22Rv1 (cell line): ENCODE measurements around the gene RBM44.
"Not testable (repeated sequence)": the region's sequence is repeated elsewhere in the genome, so short reads cannot be mapped to it uniquely, and the experiment has no call there.

Experiments
- H3K27ac ChIP-seq: fragments of 450-650 bp; 2 replicates; pipeline ENCODE4 v1.5.1; 2017
- ZFX ChIP-seq: fragments of 450-650 bp; IDR thresholded peaks from 2 replicates; pipeline ENCODE4 v1.6.1; 2017; ENCODE audit warnings: antibody characterized with exemption, borderline replicate concordance
- TF ChIP-seq, protein P1 (sequence below): fragments of 450-650 bp; IDR thresholded peaks from 2 replicates; pipeline ENCODE4 v1.5.1; 2017; ENCODE audit warnings: mild to moderate bottlenecking

RBM44 gene

DNA sequence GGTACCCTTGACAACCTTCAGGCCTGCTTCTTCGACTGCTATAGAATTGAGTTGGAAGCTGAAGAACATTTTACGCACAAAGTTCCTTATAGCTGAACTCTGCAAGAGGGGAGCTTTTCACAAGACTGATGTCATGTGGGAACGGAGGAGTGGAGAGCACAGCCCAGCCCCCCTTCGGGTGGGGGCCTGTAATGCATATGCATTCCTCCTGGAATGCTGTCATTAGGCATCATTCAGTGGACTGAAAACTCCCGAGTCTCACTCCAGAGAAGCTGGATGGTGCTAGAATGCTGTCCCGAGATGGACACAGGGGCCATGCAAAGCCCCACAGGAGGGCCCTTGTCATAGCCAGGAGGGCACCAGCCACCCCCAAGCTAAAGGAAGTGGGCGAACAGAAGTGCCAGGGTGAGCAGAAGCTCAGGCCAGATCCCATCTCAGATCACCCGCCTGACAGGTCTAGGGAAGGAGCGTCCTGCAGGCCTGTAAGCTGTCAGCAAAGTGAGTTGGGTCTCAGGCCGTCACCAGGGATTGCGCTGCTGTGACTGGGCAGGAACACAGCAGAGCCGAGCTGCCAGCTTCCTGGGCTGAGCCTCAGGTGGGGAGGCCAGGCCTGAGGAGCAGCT lies 43.8 kb upstream of the RBM44 start:
- H3K27ac ChIP-seq: no peak overlapping the region
- TF ChIP-seq ZFX: no peak
- TF ChIP-seq, protein P1, sequence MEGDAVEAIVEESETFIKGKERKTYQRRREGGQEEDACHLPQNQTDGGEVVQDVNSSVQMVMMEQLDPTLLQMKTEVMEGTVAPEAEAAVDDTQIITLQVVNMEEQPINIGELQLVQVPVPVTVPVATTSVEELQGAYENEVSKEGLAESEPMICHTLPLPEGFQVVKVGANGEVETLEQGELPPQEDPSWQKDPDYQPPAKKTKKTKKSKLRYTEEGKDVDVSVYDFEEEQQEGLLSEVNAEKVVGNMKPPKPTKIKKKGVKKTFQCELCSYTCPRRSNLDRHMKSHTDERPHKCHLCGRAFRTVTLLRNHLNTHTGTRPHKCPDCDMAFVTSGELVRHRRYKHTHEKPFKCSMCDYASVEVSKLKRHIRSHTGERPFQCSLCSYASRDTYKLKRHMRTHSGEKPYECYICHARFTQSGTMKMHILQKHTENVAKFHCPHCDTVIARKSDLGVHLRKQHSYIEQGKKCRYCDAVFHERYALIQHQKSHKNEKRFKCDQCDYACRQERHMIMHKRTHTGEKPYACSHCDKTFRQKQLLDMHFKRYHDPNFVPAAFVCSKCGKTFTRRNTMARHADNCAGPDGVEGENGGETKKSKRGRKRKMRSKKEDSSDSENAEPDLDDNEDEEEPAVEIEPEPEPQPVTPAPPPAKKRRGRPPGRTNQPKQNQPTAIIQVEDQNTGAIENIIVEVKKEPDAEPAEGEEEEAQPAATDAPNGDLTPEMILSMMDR: no peak

DNA sequence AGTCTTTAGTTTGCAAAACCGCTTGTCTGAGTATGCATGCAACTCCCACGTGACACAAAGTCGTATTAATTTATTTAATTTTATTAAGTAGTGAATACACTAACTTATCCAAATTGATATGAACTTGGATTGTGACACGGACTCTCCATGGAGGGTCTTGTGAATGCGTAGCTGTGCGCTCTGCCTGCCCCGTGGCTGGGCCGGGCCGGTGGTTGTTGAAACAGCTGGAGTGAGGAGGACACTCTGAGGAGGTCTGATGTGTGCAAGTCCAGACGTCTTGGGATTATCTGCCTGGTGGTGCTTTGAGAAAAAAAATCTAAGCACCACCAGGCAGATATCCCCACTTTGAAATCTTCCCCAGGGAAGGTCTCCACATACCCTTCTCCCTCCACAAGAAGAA lies 41.0 kb upstream of the RBM44 start:
- no peak overlapping the region for H3K27ac ChIP-seq
- TF ChIP-seq ZFX: no peak
- TF ChIP-seq, protein P1: no peak

DNA sequence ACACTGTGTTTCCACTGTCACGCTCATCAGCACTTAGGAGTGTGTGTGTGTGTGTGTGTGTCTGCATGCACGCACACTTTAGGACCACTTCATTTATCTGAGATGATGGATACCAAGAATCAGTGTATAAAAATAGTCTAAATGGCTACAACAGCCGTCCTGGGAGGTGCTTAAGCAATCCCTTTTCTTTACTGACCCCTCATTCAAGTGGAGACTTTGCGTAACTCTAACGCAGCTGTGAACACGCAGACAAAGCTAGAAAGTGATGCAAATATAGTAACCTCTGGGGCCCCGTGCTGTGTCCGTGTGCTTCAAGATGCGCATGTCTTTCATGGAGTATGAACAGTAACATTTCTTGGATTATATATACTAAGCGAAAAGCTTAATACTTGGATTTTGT lies 40.4 kb upstream of the RBM44 start:
- TF ChIP-seq, protein P1: no peak
- TF ChIP-seq ZFX: no peak
- no peak overlapping the region for H3K27ac ChIP-seq

DNA sequence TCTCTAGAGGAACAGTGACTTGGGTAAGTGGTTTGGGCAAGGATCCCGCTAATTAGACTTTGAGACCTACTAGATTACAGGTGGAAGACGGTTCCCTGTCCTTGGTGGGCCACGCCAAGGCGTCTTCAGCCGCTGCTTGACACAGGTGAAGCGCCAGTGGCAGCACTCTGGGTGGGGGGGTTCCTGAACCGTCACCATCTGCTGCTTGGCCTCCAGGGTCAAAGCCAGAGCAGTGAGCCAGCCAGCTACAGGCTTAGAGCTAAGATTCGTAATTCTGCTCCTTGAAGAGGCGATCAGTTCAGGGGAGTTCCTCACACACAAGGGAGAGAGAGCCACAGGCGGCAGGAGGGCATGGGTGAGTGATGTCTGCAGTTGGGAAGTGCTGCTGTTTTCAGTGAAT lies 39.4 kb upstream of the RBM44 start:
- H3K27ac ChIP-seq: no peak overlapping the region
- TF ChIP-seq ZFX: no peak
- TF ChIP-seq, protein P1: no peak

DNA sequence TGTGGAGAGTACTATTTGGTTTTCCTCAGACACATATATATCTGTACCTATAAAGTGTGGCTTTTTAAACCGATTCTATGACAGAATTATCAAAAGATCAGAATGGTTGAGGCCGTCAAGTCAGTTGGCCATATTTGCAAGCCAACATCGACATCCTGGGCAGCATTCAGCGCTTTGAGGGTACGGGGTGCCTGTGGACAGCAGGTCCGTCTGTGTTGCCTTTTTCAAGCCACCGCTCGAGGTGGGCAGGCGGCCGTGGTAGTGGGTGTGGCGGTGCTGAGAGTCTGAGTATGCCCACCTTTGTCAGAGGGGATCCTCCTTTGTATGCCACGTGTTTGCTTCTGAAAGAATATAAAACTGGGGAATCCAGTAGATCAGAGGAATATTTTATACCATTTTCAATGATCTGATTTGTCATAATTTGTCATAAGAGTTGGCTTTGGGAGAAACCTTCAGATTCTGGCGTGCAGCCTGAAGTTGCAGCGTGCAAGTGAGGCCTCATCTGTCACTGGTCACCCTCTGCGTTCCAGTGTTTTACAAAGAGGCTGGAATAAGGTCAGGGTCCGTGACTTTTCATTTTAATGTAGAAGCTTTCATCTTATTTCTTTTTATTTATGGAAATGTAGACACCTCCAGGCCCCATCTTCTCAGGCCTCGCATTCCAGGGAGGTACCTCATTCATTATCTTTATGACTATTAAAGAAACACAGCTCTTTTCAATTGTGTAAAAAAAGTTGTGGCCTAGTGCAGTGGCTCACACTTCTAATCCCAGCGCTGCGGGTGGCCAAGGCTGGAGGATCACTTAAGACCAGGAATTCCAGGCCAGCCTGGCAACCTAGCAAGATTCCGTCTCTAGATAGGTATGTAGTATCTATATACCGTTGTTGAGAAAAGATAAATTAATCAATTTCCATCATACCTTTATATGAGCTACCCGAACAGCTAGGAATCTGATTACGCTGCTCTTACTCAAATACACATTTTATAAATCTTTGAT lies 37.8 kb upstream of the RBM44 start:
- TF ChIP-seq ZFX: no peak
- TF ChIP-seq, protein P1: no peak
- H3K27ac ChIP-seq: no peak overlapping the region

DNA sequence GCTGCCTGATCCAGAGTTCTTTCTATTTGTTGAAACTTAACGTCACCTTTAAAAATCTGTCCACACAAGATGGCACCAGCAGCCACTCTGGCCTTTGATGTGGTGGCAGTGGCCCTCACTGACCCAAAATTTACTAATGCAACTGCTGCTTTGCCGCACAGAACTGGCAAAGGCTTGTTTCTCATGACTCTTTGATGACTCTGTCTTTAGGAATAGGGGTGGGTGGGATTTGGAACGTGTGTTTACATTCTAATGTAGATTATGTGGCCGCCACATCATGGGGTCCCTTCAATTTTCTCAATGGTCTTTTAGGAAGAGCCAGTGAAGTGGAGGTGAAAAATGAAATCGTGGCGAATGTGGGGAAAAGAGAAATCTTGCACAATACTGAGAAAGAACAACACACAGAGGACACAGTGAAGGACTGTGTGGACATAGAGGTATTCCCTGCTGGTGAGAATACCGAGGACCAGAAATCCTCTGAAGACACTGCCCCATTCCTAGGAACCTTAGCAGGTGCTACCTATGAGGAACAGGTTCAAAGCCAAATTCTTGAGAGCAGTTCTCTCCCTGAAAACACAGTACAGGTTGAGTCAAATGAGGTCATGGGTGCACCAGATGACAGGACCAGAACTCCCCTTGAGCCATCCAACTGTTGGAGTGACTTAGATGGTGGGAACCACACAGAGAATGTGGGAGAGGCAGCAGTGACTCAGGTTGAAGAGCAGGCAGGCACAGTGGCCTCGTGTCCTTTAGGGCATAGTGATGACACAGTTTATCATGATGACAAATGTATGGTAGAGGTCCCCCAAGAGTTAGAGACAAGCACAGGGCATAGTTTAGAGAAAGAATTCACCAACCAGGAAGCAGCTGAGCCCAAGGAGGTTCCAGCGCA lies 36.0 kb upstream of the RBM44 start:
- H3K27ac ChIP-seq: not testable (repeated sequence)

DNA sequence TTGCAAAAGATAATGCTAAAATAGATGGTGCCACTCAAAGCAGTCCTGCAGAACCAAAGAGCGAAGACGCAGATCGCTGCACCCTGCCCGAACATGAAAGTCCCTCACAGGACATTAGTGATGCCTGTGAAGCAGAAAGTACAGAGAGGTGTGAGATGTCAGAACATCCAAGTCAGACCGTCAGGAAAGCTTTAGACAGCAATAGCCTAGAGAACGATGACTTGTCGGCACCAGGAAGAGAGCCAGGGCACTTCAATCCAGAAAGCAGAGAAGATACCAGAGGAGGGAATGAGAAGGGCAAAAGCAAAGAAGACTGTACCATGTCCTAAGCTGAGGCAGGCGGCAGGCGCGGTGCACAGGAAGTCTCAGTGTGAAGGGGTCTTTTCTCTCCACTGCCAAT lies 34.8 kb upstream of the RBM44 start:
- TF ChIP-seq, protein P1: no peak
- no peak for TF ChIP-seq ZFX

DNA sequence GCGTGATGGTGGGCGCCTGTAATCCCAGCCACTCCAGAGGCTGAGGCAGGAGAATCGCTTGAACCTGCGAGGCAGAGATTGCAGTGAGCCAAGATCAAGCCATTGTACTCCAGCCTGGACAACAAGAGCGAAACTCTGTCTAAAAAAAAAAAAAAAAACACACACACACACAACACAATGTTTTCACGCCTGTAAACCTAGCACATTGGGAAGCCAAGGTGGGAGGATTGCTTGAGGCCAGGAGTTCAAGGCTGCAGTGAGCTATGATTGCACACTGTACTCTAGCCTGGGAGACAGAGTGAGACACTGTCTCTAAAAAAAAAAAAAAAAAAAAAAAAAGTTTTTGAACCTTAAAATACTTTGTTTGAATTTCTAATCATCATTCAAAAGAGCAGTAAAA lies 33.5 kb upstream of the RBM44 start:
- not testable (repeated sequence) for H3K27ac ChIP-seq

More for the DNA sequence above, 34.8 kb upstream of the RBM44 start:
- no peak overlapping the region for H3K27ac ChIP-seq
